Cerebellar nuclear complex (tissue), 1 donor: Measurements from ENCODE around the gene PRR5L.

ENCODE experiments used
- DNase-seq, 2 experiments: peaks; one replicate each; lab custom pipeline; 2025; lab: John Stamatoyannopoulos, UW

PRR5L gene

DNA sequence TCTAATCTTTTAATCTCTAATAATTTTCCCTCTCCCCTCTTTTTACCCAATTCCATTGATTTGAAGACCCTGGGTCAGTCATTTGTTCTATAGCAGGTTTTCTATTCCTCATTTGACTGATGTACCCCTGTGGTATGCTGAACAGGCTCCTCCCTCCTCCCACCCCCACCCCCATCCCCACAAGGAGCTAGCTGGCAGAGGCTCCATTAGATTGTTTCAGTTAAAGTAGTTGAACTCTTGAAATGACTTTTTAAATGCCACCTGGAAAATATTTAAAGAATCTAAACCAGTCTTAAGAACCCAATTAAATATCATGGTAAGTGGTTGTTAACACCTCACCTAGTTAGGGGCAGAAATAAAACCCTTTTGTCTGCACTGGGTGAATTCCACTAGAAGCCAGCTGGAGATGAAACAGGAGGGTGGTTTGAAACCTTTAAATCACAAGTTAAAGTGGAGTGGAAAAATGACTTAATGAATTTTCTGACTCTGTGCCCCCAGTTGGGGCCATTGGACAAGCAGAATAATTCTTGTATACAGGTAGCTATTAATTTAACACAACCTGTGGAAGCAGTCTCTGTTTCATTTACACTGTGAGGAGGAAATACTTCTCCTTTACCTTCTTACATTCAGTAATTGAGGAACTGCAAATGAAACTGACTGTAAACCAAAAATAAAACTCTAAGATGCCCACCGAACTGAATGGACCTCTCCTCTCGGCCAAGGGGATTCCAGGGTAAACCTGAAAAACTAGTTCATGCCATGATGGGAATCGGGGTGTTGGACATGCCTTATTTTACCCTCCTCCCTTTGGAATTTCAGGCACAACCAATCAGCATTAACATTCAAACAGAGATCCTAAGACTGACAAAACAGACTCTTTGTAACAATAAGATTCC, 30.7 kb downstream of the PRR5L start:
- no peak for DNase-seq

DNA sequence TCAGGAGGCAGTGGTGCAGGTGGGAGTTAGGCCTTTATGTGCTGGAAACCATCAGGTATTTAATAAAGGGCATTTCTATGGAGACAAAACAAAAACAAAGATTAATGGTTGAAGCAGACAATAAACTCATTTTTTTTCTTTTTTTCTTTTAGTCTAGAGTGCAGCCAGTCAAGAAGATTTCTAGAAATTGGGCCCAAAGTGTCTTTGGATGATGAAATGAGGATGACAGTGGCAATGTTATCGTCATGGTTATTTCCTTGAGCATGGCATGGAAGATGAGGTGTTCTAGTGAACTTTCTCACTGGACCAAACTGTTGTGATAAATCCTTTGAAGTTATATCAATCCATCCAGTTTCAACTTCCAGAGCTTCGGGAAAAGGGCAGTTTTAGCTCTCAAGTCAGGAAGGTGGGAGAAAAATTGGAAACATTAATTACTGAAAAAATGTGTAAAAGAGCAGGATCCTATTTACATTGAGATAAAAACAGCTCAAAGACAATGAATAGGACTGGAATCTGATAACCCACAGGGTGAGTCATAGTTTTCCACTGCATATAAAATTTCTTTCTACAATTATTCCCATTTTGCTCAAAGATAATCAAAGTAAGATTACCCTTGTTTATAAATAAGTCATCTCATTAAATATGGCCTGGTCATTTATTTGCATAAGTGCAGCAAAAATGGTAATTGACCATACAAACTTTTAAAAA, 33.0 kb downstream of the PRR5L start:
- no peak for DNase-seq

DNA sequence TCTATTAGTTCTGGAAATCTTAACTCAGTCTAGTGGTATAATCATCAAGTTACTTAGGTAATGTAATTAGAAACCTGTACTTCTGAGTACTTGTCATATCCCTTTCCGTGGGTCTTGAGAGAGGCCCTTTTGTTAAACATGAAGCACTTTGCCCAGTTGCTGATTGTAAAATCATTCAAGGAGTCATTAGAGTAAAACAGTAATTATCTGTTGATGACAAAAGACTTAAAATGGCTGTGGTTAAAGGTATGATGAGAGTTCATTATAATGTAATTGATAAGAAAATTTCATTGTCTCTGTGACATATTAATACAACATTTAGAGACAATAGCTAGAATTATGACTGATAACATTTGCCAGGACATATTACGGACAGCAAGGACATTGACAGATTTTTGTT, 34.3 kb downstream of the PRR5L start:
- DNase-seq, result no peak

DNA sequence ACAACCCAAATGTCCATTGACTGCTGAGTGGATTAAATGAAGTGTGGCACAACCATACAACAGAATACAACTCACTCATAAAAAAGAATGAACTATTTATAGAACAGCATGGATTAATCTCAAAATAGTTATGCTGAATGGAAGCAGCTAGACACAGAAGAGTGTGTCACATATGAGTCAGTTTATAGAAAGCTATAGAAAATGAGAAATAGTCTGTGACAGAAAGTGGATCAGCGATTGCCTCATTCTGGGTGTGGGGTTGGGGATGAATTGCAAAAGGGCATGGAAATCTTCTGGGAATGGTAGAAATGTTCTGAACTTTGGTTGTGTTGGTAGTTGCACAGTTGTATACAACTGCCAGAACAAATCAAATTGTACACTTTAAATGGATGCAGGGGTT, 37.4 kb downstream of the PRR5L start:
- no peak for DNase-seq

DNA sequence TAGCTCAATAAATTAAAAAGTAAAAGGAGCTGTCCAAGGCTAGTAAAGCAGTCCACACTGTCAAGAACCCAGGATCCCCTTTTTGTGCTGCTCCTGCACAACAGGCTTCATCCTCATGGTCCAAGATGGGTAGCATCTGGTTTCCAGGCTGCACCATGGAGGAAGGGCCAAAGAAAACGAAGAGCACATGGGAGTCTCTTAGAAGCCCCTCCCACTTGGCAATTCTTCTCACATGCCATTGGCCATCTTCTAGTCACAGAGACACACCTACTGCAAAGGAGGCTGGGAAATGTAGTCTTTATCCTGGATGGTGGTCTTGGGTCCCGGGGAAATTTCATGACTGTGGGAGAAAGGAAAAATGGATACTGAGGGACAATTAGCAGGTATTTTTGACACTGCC, 37.8 kb downstream of the PRR5L start:
- DNase-seq, result no peak

DNA sequence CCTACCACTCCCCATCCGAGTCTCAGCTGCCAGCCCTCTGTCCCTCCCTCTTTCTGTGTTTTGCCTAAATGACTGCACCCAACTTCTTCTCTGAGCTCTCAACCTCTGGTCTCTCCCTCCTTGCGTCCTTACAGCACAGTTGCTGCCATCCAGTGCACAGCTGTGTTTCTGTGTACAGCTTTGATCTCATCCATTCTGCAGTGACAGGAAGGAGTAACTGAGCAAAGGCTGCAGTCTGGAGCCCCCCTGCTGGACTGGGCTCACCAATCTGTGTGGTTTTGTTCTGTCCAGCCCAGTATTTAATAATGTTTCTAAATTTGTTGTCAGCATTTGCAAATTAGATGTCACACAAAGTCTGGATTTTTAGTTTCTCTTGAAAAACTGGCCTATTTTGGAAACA, 43.8 kb downstream of the PRR5L start:
- DNase-seq, result no peak

DNA sequence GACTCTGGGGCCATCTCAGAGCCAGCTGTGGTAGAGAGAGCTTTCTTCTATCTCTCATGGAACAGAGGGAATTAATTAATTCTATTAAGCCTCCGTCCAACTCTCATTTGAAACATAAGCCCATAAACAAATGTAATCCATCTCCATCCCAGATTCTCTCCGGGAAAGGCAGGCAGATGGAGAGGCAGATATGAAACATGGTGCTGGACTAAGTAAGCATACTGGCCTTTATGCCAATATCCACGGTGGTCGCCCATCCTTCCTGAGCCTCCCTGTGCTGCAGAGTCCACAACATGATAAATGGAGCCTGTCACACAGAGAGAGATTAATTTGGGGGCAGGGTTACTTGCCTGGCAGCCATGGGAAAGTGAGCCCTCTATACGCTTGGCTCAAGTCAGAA, 44.8 kb downstream of the PRR5L start:
- DNase-seq, result no peak

DNA sequence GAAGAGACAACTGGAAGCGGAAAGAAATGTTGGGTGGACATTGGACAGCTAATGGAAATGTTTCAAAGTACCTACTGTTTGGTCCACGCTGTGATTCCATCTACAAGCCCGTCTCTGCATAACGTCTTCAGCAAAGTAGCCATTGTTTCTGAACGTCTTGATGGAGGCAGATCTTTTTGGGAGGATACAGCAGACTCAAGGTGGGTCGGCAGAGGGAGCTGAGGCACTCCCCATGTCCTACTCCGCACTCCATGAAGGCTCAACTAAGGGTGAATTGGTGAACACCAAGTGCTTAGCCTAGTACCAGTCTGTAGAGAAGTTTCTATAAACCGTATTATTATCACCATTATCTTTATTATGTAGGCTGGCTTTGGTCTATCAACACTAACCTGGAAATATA, 45.8 kb downstream of the PRR5L start:
- no peak for DNase-seq

DNA sequence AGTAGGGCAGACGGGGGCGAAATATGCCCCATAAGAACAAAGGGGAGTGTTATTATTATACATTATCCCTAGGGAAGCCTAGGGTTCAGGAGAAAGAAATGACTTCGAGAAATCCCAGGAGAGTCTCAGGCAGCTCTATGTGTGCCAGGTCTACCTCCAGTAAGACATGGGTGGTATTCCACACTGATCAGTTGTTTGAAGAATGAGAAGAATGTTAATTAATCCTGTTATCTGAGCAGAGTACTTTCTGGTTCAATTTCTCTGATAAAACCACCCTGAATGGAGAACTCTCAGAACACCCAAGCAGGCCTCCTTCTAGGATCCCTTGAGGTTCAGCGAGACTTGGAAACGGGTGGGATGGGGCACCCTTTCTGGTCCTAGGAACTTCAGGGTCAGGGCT, 46.2 kb downstream of the PRR5L start:
- DNase-seq, result no peak

DNA sequence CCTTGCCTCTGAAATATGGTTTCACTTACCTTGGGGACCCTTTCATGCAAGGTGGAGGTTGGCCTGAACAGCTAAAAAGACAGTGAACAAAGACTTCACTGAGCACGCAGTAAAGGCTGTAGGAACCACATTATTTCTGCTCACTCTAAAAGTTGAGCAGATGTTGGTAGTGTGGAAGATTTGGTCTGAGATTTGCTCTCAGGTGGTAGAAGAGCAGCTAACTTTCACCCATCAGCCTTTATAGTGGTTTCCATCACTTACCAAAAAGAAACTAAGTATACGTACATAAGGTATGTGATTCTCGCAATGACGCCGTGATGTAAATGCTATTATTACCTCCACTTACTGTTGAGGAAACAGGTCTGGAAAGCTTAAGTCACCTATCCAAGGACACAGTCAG, 47.3 kb downstream of the PRR5L start:
- no peak for DNase-seq

DNA sequence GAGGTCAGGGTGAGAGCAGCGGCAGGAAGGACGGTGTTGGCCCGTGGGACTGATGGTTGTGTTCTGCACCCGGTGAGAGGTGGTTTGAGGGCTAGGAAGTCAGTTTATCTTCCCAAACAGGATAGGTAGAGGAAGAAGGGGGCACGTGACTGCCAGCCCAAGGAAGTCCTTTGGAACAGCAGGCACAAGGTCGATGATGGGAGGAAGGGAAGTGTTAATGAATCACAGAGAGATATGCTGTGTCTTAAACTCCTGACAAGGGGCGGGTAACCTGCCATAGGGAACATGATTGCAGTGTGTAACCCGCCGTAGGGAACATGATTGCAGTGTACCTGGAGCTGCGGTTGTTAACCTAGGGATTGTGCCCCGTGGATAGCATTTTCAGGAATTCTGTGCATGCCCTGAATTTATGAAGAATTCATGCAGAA, 49.0 kb downstream of the PRR5L start:
- DNase-seq, result no peak

DNA sequence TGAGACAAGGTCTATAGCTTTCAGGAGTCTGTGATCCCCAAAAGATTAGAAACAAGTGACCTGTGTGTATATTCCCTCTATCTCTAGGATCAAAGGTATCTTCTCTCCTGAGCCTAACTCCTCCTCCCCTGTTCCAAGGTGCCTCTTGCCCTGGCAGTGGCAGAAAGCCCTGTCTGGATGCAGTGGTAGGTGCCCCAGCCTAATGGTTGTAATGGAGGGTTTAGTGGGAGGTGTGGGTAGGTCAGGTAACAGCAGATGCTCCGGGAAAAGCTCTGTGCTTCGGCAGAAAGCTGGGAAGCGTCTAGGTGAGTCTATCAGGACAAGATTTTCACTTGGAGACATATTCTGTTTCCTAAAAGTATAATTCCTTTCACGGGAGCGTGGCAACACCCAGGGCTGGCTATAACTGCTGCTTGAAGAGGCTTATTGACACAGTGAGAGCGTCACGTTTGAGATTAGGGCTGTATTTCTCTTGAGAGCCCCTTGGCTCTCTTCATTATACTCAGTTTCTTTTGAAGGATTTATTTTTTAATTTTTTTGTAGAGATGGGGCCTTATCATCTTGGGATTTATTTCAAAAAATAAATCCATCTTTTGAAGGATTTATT, 49.5 kb downstream of the PRR5L start:
- no peak for DNase-seq

DNA sequence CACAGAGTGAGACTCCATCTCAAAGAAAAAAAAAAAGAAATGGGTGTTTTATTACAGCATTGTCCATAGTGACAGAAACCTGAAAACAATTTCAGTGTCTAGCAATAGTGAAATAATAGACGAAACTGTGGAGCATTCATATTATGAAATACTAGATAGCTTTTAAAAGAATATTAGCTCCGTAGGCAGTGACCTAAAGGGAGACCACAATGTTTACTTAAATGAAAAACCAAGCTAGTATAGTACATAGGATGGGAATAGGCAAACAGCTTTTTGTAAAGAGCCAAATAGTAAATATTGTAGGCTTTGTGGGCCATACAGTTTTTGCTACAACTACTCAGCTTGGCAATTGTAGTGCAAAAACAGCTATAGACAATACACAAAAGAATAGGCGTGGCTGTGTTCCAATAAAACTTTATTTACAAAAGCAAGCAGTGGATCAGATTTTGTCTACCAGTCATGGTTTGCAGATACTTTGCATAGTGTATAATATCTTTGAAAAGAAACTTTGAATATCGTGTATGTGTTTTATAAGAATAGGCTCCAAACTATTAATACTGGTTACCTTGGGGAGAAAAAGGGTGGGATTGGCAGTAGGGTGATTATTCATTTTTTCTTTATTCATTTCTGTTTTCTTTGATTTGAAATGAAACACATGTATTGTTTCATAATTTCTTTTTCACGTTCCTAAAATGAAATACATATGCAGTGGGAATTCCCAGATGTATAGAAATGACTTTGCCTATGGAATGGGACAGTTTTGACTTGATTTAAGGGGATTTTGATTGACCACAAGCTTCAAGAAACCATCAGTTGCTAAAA, 50.7 kb downstream of the PRR5L start:
- DNase-seq, result no peak

DNA sequence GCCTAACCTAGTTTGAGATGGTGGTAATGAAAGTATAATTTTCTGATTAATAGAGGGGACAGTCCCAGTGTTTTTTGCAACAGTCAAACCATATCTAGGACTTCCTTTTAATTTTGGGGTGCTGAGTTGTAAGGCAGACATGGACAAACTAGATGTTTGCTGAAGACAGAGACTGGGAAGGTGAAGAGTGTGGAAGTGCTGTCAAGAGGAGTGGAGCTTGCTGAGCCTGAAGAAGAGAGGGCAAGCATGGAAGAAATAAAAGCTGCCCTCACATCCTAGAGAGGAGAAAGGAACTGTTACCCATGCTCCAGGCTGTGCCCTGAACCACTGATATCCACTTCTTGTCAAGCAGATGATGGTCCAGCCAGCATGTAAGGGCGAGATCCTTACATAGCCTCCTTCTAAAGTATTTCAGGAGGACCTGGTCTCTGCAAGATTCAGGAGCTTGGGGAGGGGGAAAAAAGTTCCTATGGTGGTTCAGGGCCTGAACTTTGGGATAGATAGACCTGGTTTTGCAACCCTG, 51.4 kb downstream of the PRR5L start:
- DNase-seq, result no peak

DNA sequence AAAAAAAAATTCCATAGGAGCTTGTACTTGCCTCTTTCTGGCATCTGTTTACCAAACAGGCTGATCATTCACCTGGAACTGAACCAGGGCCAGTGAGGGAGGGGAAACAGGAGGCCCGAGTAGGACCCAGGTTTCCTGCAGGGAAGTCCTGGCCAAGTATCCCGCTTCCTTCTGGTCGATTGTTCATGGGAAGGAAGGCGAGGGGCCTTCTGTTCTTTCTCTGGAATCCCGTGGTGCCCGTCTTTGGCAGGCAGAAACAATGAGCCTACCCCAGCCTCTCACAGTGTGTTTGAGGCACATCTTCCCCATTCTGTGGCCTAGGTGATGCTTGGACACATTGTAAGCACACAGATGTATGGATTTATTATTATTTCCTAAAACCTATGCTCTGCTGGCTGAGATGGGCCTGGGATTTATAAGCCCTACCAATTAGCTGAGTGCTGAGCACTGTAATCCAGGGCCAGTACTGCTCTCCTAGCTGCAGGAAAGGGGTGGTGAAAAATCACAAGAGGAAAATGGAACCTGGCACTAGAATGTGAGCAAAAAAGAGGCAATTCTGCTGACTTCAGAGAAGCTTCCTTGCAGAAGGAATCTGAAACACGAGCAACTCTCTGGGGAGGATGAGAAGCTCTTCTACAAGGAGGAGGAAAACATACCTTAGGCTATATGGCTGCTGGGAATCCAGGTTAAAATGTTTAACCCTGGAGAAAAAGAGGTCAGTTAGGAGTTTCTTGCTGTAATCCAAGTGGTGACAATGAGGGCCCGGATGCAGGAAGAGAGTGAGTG, 53.5 kb downstream of the PRR5L start:
- peak in 1 of 2 experiments; percentile 5 for DNase-seq

DNA sequence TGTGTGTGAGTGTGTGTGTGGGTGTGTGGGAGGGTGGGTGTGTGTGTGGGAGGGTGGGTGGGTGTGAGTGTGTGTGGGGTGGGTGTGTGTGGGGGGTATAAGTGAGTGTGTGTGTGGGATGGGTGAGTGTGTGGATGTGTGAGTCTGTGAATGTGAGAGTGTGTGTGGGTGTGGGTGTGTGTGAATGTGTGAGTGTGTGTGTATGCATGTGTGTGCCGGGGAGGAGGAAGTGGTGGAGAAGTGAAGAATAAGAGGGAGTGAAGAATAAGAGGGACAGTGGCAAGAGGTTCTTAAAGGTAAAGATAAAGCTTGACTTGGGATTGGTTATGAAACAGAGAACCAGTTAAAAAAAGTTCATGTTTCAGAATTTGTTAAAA, 54.0 kb downstream of the PRR5L start:
- no peak for DNase-seq

DNA sequence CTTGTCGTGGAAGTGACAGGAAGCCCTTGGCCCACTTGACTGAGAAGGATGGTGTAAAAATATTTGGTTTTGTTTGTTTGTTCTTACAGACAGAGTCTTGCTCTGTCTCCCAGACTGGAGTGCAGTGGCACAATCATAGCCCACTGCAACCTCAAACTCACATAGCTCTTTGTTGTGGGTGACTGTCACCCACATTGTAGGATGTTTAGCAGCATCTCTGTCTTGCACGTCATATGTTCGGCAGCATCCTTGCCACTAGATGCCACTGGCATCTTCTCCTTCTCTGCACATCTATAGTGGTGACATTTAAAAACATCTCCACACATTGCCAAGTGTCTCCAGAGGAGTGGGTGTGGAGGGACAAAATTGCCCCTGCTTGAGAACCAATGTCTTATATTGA, 56.8 kb downstream of the PRR5L start:
- DNase-seq, result no peak

DNA sequence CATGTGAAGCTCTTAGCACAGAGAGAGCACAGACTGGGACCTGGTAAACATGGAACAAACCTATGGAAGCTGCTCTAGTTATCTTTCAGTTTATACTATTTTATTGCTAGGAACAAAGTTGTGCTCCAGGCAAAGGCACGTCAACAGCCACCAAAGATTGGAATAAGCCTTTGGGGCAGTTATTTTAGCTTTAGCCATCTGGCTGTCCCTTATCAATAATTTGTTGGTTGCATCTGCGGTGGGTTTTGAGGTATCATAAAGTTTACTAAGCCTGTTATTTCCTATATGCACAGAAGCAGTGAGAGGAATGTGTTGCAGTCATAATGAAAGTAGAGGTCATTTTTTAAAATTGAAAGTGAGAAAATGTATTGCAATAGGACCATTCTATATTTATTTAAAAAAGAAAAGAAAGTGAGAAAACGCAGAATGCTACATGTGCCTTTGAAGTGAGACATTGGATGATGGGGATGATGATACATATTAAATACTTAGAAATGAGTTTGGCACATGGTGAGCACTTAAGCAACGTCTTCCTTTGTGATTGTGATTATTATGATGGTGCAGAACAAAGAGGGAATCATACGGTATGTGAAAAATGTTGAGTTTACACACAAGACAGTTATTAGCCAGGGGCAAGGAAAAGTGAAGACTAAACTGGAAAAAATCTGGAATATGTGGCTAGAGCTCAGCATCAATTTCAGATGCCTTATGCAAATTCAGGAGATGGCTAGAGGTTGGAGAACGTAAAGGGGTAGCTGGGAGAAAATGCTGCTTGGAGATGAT, 58.3 kb downstream of the PRR5L start:
- no peak for DNase-seq

DNA sequence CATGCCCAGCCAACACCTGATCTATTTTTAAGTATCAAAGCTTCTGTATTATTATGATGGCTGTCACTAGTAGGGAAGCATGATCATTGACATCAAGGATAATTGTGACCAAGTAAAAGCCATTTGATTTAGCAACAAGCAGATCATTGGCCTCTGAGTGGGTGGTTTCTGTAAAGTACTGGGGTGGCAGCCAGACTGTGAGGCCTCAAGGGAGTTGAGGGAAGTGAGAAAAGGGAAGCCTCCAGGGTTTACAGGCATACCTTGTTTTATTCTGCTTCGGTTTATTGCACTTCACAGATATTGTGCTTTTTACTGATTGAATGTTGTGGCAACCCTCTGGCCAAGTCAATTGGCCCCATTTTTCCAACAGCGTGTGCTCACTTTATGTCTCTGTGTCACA, 60.1 kb downstream of the PRR5L start:
- DNase-seq, result no peak

DNA sequence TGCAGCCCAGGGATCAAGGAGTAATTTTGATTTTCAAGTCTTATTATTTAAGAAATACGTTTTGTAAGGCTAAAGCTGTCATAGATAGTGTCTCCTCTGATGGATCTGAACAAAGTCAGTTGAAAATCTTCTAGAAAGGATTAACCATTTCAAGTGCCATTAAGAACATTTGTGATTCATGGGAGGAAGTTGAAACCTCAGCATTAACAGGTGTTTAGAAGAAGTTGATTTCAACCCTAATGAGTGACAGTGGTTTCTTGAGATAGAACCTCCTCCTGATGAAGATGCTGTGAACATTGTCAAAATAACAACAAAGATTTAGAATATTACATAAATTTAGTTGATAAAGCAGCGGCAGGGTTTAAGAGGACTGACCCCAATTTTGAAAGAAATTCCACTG, 61.7 kb downstream of the PRR5L start:
- DNase-seq, result no peak
